Measurements from ENCODE around the gene XRCC5.
"Not testable (repeated sequence)": the region's sequence is repeated elsewhere in the genome, so short reads cannot be mapped to it uniquely, and the experiment has no call there.

The XRCC5 gene

DNA sequence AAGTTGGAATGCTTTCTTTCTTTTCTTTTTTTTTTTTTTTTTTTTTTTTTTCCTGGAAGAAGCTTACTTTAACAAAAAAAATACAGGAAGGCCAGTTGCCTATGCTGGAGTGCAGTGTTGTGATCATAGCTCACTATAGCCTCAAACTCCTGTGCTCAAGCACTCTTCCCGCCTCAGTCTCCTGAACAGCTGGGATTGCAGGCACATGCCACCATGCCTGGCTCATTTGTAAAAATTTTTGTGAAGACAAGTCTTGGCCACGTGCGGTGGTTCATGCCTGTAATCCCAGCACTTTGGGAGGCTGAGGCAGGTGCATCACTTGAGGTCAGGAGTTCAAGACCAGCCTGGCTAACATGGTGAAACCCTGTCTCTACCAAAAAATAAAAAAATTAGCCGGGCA lies 32.4 kb downstream of the XRCC5 start:
- not testable (repeated sequence) for H3K27me3 ChIP-seq (ENCODE audit: control insufficient read depth in 1 of 2, insufficient read depth in 2 of 2, low read length in 2 of 2); H3K27ac ChIP-seq (ENCODE audit: low read length); H3K4me3 ChIP-seq (ENCODE audit: low read length in 2 of 2); H3K4me1 ChIP-seq (ENCODE audit: control insufficient read depth, insufficient read depth, low read length); H3K9ac ChIP-seq (ENCODE audit: low read length in 2 of 2); H3K9me3 ChIP-seq (ENCODE audit: control insufficient read depth in 2 of 2, low read length in 2 of 2)
- peaks cover 51 to 52% of the 10 kb centered on the region in 2 donors for H3K36me3 ChIP-seq (ENCODE audit: control insufficient read depth in 2 of 2, insufficient read depth in 2 of 2, low read length in 2 of 2)

DNA sequence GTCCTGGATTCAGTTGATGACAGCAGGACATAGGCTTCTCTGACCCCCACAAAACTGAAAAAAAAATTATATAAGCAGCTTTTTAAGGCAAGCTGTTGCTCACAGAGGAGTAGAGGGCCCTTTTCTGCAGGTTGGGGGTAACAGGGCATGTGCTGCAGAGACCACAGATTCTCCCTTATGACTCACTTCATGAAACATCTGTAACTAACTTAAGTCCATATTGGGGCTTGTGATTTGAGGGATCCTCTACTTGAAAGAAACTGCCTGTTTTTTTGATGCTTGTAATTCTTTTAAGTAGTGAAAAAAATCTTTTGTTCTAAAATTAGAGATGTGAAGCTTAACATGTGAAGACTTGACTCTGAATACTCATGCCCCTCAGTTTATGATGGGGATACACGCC lies 33.4 kb downstream of the XRCC5 start:
- H3K4me1 ChIP-seq (ENCODE audit: control insufficient read depth, insufficient read depth, low read length) = no peaks in the 10 kb centered on the region
- no peak overlapping the region for H3K9ac ChIP-seq (ENCODE audit: low read length in 2 of 2)
- H3K36me3 ChIP-seq (ENCODE audit: control insufficient read depth in 2 of 2, insufficient read depth in 2 of 2, low read length in 2 of 2) = peaks cover 49 to 52% of the 10 kb centered on the region in 2 donors
- H3K27me3 ChIP-seq (ENCODE audit: control insufficient read depth in 1 of 2, insufficient read depth in 2 of 2, low read length in 2 of 2) = no peaks in the 10 kb centered on the region
- no peak overlapping the region for H3K27ac ChIP-seq (ENCODE audit: low read length)
- H3K4me3 ChIP-seq (ENCODE audit: low read length in 2 of 2) = no peak overlapping the region
- no peaks in the 10 kb centered on the region for H3K9me3 ChIP-seq (ENCODE audit: control insufficient read depth in 2 of 2, low read length in 2 of 2)

GRCh38 chr2:216144372-216144771 lies 35.2 kb downstream of the XRCC5 start:
- peaks cover 42 to 47% of the 10 kb centered on the region in 2 donors for H3K36me3 ChIP-seq (ENCODE audit: control insufficient read depth in 2 of 2, insufficient read depth in 2 of 2, low read length in 2 of 2)
- H3K4me1 ChIP-seq (ENCODE audit: control insufficient read depth, insufficient read depth, low read length) = no peaks in the 10 kb centered on the region
- H3K27ac ChIP-seq (ENCODE audit: low read length) = no peak overlapping the region
- H3K4me3 ChIP-seq (ENCODE audit: low read length in 2 of 2) = no peak overlapping the region
- no peak overlapping the region for H3K9ac ChIP-seq (ENCODE audit: low read length in 2 of 2)
- no peaks in the 10 kb centered on the region for H3K27me3 ChIP-seq (ENCODE audit: control insufficient read depth in 1 of 2, insufficient read depth in 2 of 2, low read length in 2 of 2)
- H3K9me3 ChIP-seq (ENCODE audit: control insufficient read depth in 2 of 2, low read length in 2 of 2) = no peaks in the 10 kb centered on the region

- Histone ChIP-seq H3K27ac (ENCODE audit: low read length) (no peak overlapping the region), H3K36me3 (ENCODE audit: control insufficient read depth in 2 of 2, insufficient read depth in 2 of 2, low read length in 2 of 2) (peaks cover 43 to 47% of the 10 kb centered on the region in 2 donors), H3K4me1 (ENCODE audit: control insufficient read depth, insufficient read depth, low read length) (no peaks in the 10 kb centered on the region), H3K4me3 (ENCODE audit: low read length in 2 of 2) (no peak overlapping the region), H3K27me3 (ENCODE audit: control insufficient read depth in 1 of 2, insufficient read depth in 2 of 2, low read length in 2 of 2) (no peaks in the 10 kb centered on the region), H3K9me3 (ENCODE audit: control insufficient read depth in 2 of 2, low read length in 2 of 2) (no peaks in the 10 kb centered on the region), H3K9ac (ENCODE audit: low read length in 2 of 2) (no peak overlapping the region)
These were observed 35.7 kb downstream of the XRCC5 start for GRCh38 chr2:216144857-216145256.

DNA sequence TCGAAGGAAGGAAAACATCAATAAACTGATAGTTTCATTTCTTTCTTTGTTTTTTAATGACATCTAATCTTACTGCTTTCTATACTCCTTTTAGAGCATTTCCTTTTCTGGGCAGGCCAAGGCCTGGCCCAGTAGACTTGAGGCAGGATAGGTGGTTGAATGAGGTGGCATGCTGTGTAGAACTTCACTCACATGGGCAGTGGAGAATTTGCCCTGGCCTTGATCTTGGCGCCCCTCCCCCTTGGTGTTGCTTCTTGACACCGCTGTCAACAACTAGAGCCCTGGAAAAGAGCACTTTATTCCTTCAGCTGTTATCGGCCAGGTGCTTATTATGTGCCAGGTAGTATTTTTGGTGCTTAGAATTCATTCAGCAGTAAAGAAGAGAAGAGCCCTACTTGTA lies 37.4 kb downstream of the XRCC5 start:
- no peak overlapping the region for H3K27ac ChIP-seq (ENCODE audit: low read length)
- peaks cover 44 to 53% of the 10 kb centered on the region in 2 donors for H3K36me3 ChIP-seq (ENCODE audit: control insufficient read depth in 2 of 2, insufficient read depth in 2 of 2, low read length in 2 of 2)
- no peaks in the 10 kb centered on the region for H3K9me3 ChIP-seq (ENCODE audit: control insufficient read depth in 2 of 2, low read length in 2 of 2)
- H3K9ac ChIP-seq (ENCODE audit: low read length in 2 of 2) = no peak overlapping the region
- no peaks in the 10 kb centered on the region for H3K4me1 ChIP-seq (ENCODE audit: control insufficient read depth, insufficient read depth, low read length)
- no peaks in the 10 kb centered on the region for H3K27me3 ChIP-seq (ENCODE audit: control insufficient read depth in 1 of 2, insufficient read depth in 2 of 2, low read length in 2 of 2)
- H3K4me3 ChIP-seq (ENCODE audit: low read length in 2 of 2) = no peak overlapping the region

DNA sequence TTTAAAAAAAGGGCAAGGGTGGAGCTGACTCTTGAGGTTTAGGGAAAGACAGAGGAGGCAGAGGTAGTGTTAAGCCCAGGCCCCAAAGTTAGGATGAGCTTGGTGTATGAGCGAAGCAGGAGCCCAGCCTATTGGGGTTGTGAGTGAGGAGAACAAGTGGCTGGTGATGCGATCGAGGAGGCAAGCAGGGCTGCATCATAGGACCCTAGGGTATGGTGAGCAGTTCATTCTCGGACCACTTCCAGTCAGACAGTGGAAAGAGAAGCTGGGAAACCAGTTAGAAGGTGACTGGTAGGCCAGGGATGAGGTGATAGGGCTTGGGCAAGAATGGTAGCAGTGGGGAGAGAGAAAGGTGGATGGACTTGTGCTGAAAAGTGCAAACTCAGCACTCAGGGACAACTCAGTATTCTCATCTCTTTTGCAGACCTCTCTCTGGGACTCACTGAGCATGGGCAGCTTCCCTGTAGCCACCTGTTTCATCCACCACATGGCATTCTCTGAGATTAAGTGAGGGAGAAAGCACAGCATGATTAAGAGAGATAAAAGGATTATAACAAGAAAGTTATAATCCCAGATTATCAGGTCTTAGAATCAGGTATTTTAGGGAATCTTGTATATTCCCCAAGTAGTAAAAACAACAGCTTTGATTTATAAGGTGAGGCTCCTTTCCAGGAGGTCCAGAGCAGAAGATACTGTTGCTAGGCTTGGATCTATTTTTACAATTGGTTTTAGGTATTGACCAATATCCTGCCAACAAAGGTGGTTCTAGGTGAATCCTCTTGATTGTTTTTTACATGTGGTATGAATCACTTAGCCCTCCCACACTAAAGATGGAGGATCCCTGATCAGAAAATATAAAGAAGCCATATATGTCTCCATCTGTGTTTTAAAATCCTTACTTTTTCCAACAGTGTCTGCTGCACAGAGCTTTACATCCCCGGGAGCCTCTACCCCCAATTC lies 38.3 kb downstream of the XRCC5 start:
- Histone ChIP-seq H3K27me3 (ENCODE audit: control insufficient read depth in 1 of 2, insufficient read depth in 2 of 2, low read length in 2 of 2) (no peaks in the 10 kb centered on the region), H3K9me3 (ENCODE audit: control insufficient read depth in 2 of 2, low read length in 2 of 2) (no peaks in the 10 kb centered on the region), H3K4me3 (ENCODE audit: low read length in 2 of 2) (no peak overlapping the region), H3K4me1 (ENCODE audit: control insufficient read depth, insufficient read depth, low read length) (no peaks in the 10 kb centered on the region), H3K27ac (ENCODE audit: low read length) (no peak overlapping the region), H3K9ac (ENCODE audit: low read length in 2 of 2) (no peak overlapping the region), H3K36me3 (ENCODE audit: control insufficient read depth in 2 of 2, insufficient read depth in 2 of 2, low read length in 2 of 2) (peaks cover 45 to 48% of the 10 kb centered on the region in 2 donors)

- Histone ChIP-seq H3K4me1 (ENCODE audit: control insufficient read depth, insufficient read depth, low read length) (no peaks in the 10 kb centered on the region), H3K9me3 (ENCODE audit: control insufficient read depth in 2 of 2, low read length in 2 of 2) (no peaks in the 10 kb centered on the region), H3K36me3 (ENCODE audit: control insufficient read depth in 2 of 2, insufficient read depth in 2 of 2, low read length in 2 of 2) (peaks cover 45 to 46% of the 10 kb centered on the region in 2 donors)
These were observed 39.8 kb downstream of the XRCC5 start for GRCh38 chr2:216148983-216149382.

GRCh38 chr2:216149741-216150140 lies 40.6 kb downstream of the XRCC5 start:
- Histone ChIP-seq H3K4me3 (ENCODE audit: low read length in 2 of 2) (no peak overlapping the region), H3K9me3 (ENCODE audit: control insufficient read depth in 2 of 2, low read length in 2 of 2) (no peaks in the 10 kb centered on the region), H3K36me3 (ENCODE audit: control insufficient read depth in 2 of 2, insufficient read depth in 2 of 2, low read length in 2 of 2) (peaks cover 42 to 47% of the 10 kb centered on the region in 2 donors)

More at GRCh38 chr2:216148983-216149382, 39.8 kb downstream of the XRCC5 start:
- H3K4me3 ChIP-seq (ENCODE audit: low read length in 2 of 2) = no peak overlapping the region
- H3K27me3 ChIP-seq (ENCODE audit: control insufficient read depth in 1 of 2, insufficient read depth in 2 of 2, low read length in 2 of 2) = no peaks in the 10 kb centered on the region
- H3K9ac ChIP-seq (ENCODE audit: low read length in 2 of 2) = no peak overlapping the region
- no peak overlapping the region for H3K27ac ChIP-seq (ENCODE audit: low read length)

DNA sequence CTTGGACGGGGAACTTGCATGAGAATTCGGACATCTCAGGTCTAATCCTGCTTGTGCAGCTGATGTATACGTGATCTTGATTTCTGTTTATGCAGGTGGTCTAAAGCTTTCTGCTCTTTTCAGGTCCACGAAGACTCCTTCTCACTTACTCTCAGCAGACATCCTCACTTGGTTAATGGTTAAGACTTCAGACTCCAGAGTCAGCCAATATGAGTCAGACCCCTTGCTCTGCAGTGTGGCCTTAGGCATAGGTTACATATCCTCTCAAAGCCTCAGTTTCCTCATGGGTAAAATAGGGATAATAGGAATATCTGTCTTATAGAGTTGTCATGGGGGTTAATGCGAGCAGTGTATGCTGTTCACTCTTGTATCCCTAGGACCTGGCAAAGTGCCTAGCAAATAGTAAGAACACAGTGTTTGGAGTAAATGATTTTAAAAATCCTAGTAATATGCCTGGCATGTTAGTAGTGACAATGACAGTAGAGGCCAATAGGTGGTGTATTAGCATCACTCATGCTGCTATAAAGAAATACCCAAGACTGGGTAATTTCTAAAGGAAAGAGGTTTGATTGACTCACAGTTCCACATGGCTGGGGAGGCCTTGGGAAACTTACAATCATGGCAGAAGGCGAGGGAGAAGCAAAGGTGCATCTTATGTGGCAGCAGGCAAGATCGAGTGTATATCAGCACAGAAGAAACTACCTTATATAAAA lies 42.3 kb downstream of the XRCC5 start:
- H3K9ac ChIP-seq (ENCODE audit: low read length in 2 of 2) = no peak overlapping the region
- H3K27ac ChIP-seq (ENCODE audit: low read length) = no peak overlapping the region
- H3K27me3 ChIP-seq (ENCODE audit: control insufficient read depth in 1 of 2, insufficient read depth in 2 of 2, low read length in 2 of 2) = no peaks in the 10 kb centered on the region
- no peaks in the 10 kb centered on the region for H3K9me3 ChIP-seq (ENCODE audit: control insufficient read depth in 2 of 2, low read length in 2 of 2)
- no peak overlapping the region for H3K4me3 ChIP-seq (ENCODE audit: low read length in 2 of 2)
- no peaks in the 10 kb centered on the region for H3K4me1 ChIP-seq (ENCODE audit: control insufficient read depth, insufficient read depth, low read length)
- H3K36me3 ChIP-seq (ENCODE audit: control insufficient read depth in 2 of 2, insufficient read depth in 2 of 2, low read length in 2 of 2) = peaks cover 40 to 52% of the 10 kb centered on the region in 2 donors

More at GRCh38 chr2:216149741-216150140, 40.6 kb downstream of the XRCC5 start:
- no peaks in the 10 kb centered on the region for H3K4me1 ChIP-seq (ENCODE audit: control insufficient read depth, insufficient read depth, low read length)
- H3K27me3 ChIP-seq (ENCODE audit: control insufficient read depth in 1 of 2, insufficient read depth in 2 of 2, low read length in 2 of 2) = no peaks in the 10 kb centered on the region
- H3K27ac ChIP-seq (ENCODE audit: low read length) = no peak overlapping the region
- H3K9ac ChIP-seq (ENCODE audit: low read length in 2 of 2) = no peak overlapping the region

- H3K9me3 ChIP-seq (ENCODE audit: control insufficient read depth in 2 of 2, low read length in 2 of 2) = no peaks in the 10 kb centered on the region
- H3K4me3 ChIP-seq (ENCODE audit: low read length in 2 of 2) = no peak overlapping the region
- peaks cover 31 to 34% of the 10 kb centered on the region in 2 donors for H3K36me3 ChIP-seq (ENCODE audit: control insufficient read depth in 2 of 2, insufficient read depth in 2 of 2, low read length in 2 of 2)
- H3K4me1 ChIP-seq (ENCODE audit: control insufficient read depth, insufficient read depth, low read length) = no peaks in the 10 kb centered on the region
- H3K9ac ChIP-seq (ENCODE audit: low read length in 2 of 2) = no peak overlapping the region
- H3K27ac ChIP-seq (ENCODE audit: low read length) = no peak overlapping the region
- no peaks in the 10 kb centered on the region for H3K27me3 ChIP-seq (ENCODE audit: control insufficient read depth in 1 of 2, insufficient read depth in 2 of 2, low read length in 2 of 2)
These were observed 46.8 kb downstream of the XRCC5 start for GRCh38 chr2:216155954-216156353.

Data from stomach smooth muscle (tissue), 2 donors.